DOHH2 (cell line): ENCODE results near the gene ZRSR2.
A peak's percentile ranks its signal among the peaks of the same experiment; 100 is the strongest.

ENCODE experiments used
- EZH2phosphoT487 ChIP-seq: fragments of 200-600 bp; sonication (generic); IDR thresholded peaks from 2 replicates; pipeline ENCODE4 v1.6.1; 2017; ENCODE audit warnings: borderline replicate concordance, mild to moderate bottlenecking, antibody characterized with exemption, low read length, moderate library complexity, mixed read lengths
- TF ChIP-seq, protein P1 (sequence below): fragments of 200-600 bp; sonication (generic); IDR thresholded peaks from one replicate; pipeline ENCODE4 v1.5.1; 2014; ENCODE audit warnings: antibody characterized with exemption, mild to moderate bottlenecking, low read depth, low read length; ENCODE audit not compliant: poor library complexity, severe bottlenecking

DNA sequence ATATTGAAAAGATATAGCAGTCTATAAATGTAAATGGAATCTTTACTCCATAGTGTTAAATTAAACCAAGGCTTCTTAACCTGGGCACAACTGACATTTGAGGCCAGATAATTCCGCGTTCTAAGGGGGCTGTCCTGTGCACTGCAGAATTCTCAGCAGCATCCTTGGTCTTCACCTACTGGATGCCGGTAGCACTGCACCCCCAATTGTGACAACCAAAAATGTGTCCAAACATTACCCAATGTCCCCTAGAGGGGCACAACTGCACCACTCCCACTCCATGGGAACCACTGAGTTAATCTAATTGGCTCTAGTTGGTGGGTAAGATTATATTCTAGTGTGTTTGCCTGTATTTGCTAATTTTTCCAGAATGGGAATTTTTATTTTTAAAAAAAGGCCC is 47.7 kb downstream of the ZRSR2 start:
- TF ChIP-seq, protein P1, sequence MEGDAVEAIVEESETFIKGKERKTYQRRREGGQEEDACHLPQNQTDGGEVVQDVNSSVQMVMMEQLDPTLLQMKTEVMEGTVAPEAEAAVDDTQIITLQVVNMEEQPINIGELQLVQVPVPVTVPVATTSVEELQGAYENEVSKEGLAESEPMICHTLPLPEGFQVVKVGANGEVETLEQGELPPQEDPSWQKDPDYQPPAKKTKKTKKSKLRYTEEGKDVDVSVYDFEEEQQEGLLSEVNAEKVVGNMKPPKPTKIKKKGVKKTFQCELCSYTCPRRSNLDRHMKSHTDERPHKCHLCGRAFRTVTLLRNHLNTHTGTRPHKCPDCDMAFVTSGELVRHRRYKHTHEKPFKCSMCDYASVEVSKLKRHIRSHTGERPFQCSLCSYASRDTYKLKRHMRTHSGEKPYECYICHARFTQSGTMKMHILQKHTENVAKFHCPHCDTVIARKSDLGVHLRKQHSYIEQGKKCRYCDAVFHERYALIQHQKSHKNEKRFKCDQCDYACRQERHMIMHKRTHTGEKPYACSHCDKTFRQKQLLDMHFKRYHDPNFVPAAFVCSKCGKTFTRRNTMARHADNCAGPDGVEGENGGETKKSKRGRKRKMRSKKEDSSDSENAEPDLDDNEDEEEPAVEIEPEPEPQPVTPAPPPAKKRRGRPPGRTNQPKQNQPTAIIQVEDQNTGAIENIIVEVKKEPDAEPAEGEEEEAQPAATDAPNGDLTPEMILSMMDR = peak; percentile 18
- no peak for TF ChIP-seq EZH2phosphoT487
